Kidney epithelial cell (primary cell): ENCODE measurements around the gene ETS2. TPM values are rescaled to one million over a fixed set of nuclear protein-coding genes. Genes with fewer than 3 reads are reported as not detected.

Experiments
- DNase-seq: peaks from one replicate; pipeline ENCODE4 v3.0.0-alpha.2; 2010; ENCODE audit warnings: low read depth
- H3K27me3 ChIP-seq: 2 replicates; pipeline ENCODE4 v1.6.0; 2011; ENCODE audit warnings: low read length; ENCODE audit not compliant: control insufficient read depth, insufficient read depth
- H3K36me3 ChIP-seq: 2 replicates; pipeline ENCODE4 v1.5.1; 2011; ENCODE audit warnings: low read length; ENCODE audit not compliant: control insufficient read depth, insufficient read depth
- H3K4me3 ChIP-seq: 2 replicates; pipeline ENCODE4 v1.5.1; 2011; ENCODE audit warnings: low read depth, mild to moderate bottlenecking, control low read depth, low read length
- CTCF ChIP-seq: IDR thresholded peaks from 2 replicates; pipeline ENCODE4 v1.5.1; 2011; ENCODE audit warnings: mild to moderate bottlenecking, moderate library complexity, low read length, control low read depth, inconsistent platforms; ENCODE audit not compliant: insufficient read depth, poor library complexity, severe bottlenecking
- total RNA-seq: library from RNA; depleted of rRNA; stranded (reverse); fragments of >200 nt; gene quantifications from 2 replicates; pipeline ENCODE4 v1.2.3, GENCODE V29; 2015

The ETS2 gene
- total RNA-seq, 1 donor from 2014 or later = 41.2 TPM

GRCh38 chr21:38814126-38815059 is 8.7 kb downstream of the ETS2 start:
- TF ChIP-seq CTCF = no peak
- peaks cover 6% of the 10 kb centered on the region for H3K36me3 ChIP-seq
- H3K27me3 ChIP-seq = no peaks in the 10 kb centered on the region
- no peak overlapping the region for H3K4me3 ChIP-seq
- DNase-seq = no peak

GRCh38 chr21:38815060-38815405 is 9.3 kb downstream of the ETS2 start:
- H3K4me3 ChIP-seq = no peak overlapping the region
- DNase-seq = no peak
- no peaks in the 10 kb centered on the region for H3K27me3 ChIP-seq
- peaks cover 9% of the 10 kb centered on the region for H3K36me3 ChIP-seq
- TF ChIP-seq CTCF = no peak

- Histone ChIP-seq H3K27me3 (no peaks in the 10 kb centered on the region), H3K4me3 (no peak overlapping the region), H3K36me3 (peaks cover 12% of the 10 kb centered on the region)
- no peak for DNase-seq
- no peak for TF ChIP-seq CTCF
Measured at GRCh38 chr21:38816400-38816977, 10.8 kb downstream of the ETS2 start.

GRCh38 chr21:38817371-38818324 is 11.9 kb downstream of the ETS2 start:
- DNase-seq = no peak
- H3K36me3 ChIP-seq = peaks cover 15% of the 10 kb centered on the region
- no peak for TF ChIP-seq CTCF
- H3K4me3 ChIP-seq = no peak overlapping the region
- H3K27me3 ChIP-seq = no peaks in the 10 kb centered on the region

GRCh38 chr21:38818325-38818723 is 12.6 kb downstream of the ETS2 start:
- DNase-seq = no peak
- Histone ChIP-seq H3K27me3 (no peaks in the 10 kb centered on the region), H3K36me3 (peaks cover 15% of the 10 kb centered on the region), H3K4me3 (no peak overlapping the region)
- TF ChIP-seq CTCF = no peak
